OCI-LY7 (cell line): Measurements from ENCODE around the gene TAPBP. TPM values are rescaled to one million over a fixed set of nuclear protein-coding genes. Genes with fewer than 3 reads are reported as not detected.

ENCODE experiments used
- BruUV-seq: library from RNA; stranded (reverse); fragments of 400-500 nt; replicated peaks from 2 replicates; lab custom pipeline; 2021; lab: Mats Ljungman, UMichigan
- CTCF ChIA-PET: fragments of 300-600 bp; sonication (Branson Sonifier 250); formaldehyde crosslinking; loops from one replicate; lab custom pipeline; 2022; ENCODE audit warnings: antibody characterized with exemption; ENCODE audit not compliant: unreplicated experiment; lab: Charles Lee
- POLR2A ChIA-PET: fragments of 300-600 bp; sonication (Branson Sonifier 250); formaldehyde crosslinking; loops from one replicate; lab custom pipeline; 2022; ENCODE audit warnings: antibody characterized with exemption; lab: Charles Lee
- DNase-seq: peaks from one replicate; pipeline ENCODE4 v3.0.0-alpha.2; 2015; ENCODE audit warnings: low spot score
- H2AFZ ChIP-seq: fragments of 200-600 bp; sonication (generic), shearing (Covaris generic); 2 replicates; pipeline ENCODE4 v1.6.1; 2014; ENCODE audit warnings: mild to moderate bottlenecking, antibody characterized with exemption, low read length, moderate library complexity
- H3K27ac ChIP-seq: fragments of 200-600 bp; sonication (generic); 2 replicates; pipeline ENCODE4 v1.5.1; 2014; ENCODE audit warnings: mixed run types, low read depth, mild to moderate bottlenecking, moderate library complexity, low read length, inconsistent platforms; ENCODE audit not compliant: poor library complexity, severe bottlenecking
- H3K36me3 ChIP-seq: fragments of 200-600 bp; sonication (generic); 2 replicates; pipeline ENCODE4 v1.6.1; 2014; ENCODE audit warnings: mild to moderate bottlenecking, antibody characterized with exemption, low read length, moderate library complexity, mixed read lengths; ENCODE audit not compliant: insufficient read depth
- H3K4me1 ChIP-seq: fragments of 200-600 bp; sonication (generic); 2 replicates; pipeline ENCODE4 v1.5.1; 2014; ENCODE audit warnings: mild to moderate bottlenecking, low read length; ENCODE audit not compliant: insufficient read depth, poor library complexity, severe bottlenecking
- H3K4me2 ChIP-seq: fragments of 200-600 bp; sonication (generic); 2 replicates; pipeline ENCODE4 v1.6.1; 2014; ENCODE audit warnings: mild to moderate bottlenecking, low read length
- H3K4me3 ChIP-seq: fragments of 200-600 bp; sonication (generic); 2 replicates; pipeline ENCODE4 v1.5.1; 2014; ENCODE audit warnings: mild to moderate bottlenecking, low read depth, low read length; ENCODE audit not compliant: poor library complexity, severe bottlenecking
- H3K79me2 ChIP-seq: fragments of 200-600 bp; sonication (generic); 2 replicates; pipeline ENCODE4 v1.6.1; 2016; ENCODE audit warnings: low read depth, mild to moderate bottlenecking, low read length, moderate library complexity, mixed read lengths; ENCODE audit not compliant: insufficient read depth
- H3K9me2 ChIP-seq: fragments of 200-600 bp; sonication (generic); 2 replicates; pipeline ENCODE4 v1.6.1; 2016; ENCODE audit warnings: mild to moderate bottlenecking, low read length, mixed read lengths; ENCODE audit not compliant: insufficient read depth
- H3K9me3 ChIP-seq: fragments of 200-600 bp; sonication (generic); 2 replicates; pipeline ENCODE4 v1.6.1; 2014; ENCODE audit warnings: mild to moderate bottlenecking, mixed run types, low read length, mixed read lengths
- H4K20me1 ChIP-seq: fragments of 200-600 bp; sonication (generic); 2 replicates; pipeline ENCODE4 v1.6.1; 2014; ENCODE audit warnings: mild to moderate bottlenecking, antibody characterized with exemption, low read length, moderate library complexity, mixed read lengths; ENCODE audit not compliant: insufficient read depth
- EZH2phosphoT487 ChIP-seq: fragments of 200-600 bp; sonication (generic); IDR thresholded peaks from 2 replicates; pipeline ENCODE4 v1.6.1; 2018; ENCODE audit warnings: low read depth, borderline replicate concordance, mild to moderate bottlenecking, mixed run types, antibody characterized with exemption, low read length, moderate library complexity, mixed read lengths
- intact Hi-C: fragments of 100-400 bp; cut with micrococcal nuclease; formaldehyde crosslinking; loops from one replicate; pipeline ENCODE4 v1.10.0; 2022; ENCODE audit not compliant: unreplicated experiment
- microRNA-seq: library from miRNA; unstranded; fragments of <30 nt; microRNA quantifications from one replicate; pipeline ENCODE4 v1.2.0, GENCODE V29; 2022; ENCODE audit warnings: borderline replicate concordance
- total RNA-seq, 2 experiments: library from RNA; depleted of rRNA in 1 of 2; stranded (reverse); fragments of >200 nt in 1 of 2; shearing (Covaris generic) in 1 of 2; gene quantifications; 2 replicates each; pipeline ENCODE4 v1.2.3, GENCODE V29; 2014 to 2022
- TF ChIP-seq, protein P1 (sequence below): fragments of 200-600 bp; sonication (generic); conservative IDR thresholded peaks from 2 replicates; pipeline ENCODE4 v1.5.1; 2014; ENCODE audit warnings: mild to moderate bottlenecking, antibody characterized with exemption, low read length, moderate library complexity, mixed read lengths

The TAPBP gene
- total RNA-seq, 2 experiments from 2014 or later: 106 to 148 TPM

DNA sequence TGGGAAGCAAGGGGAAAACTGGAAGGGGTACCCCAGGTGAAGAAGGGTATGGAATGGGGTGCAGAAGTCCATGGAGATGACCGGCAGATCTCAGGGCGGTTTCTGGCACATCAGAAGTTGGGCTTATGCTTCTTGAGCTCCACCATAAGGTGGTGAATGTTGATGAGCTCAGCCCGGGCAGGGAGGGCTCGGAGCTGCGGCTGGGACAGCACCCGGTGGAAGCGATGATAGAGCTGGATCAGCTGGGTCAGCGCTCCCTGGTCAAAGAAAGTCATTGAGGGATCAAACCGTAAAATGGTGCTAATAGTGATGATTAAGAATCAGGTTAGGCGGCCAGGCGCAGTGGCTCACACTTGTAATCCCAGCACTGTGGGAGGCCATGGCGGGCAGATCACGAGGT, 63.1 kb downstream of the TAPBP start:
- POLR2A ChIA-PET: interaction anchor here (0.6 to 3.8 kb wide), 3 partner anchors 21 to 180 kb away, joined by 3 to 19 read pairs (median 3); partner anchors contain the start of genes RPS18 and VPS52
- H3K27ac ChIP-seq: no peak overlapping the region
- no peaks in the 10 kb centered on the region for H3K9me2 ChIP-seq
- CTCF ChIA-PET: no interaction called here
- H3K36me3 ChIP-seq: peaks cover 24% of the 10 kb centered on the region
- H3K4me3 ChIP-seq: no peak overlapping the region
- TF ChIP-seq, protein P1, sequence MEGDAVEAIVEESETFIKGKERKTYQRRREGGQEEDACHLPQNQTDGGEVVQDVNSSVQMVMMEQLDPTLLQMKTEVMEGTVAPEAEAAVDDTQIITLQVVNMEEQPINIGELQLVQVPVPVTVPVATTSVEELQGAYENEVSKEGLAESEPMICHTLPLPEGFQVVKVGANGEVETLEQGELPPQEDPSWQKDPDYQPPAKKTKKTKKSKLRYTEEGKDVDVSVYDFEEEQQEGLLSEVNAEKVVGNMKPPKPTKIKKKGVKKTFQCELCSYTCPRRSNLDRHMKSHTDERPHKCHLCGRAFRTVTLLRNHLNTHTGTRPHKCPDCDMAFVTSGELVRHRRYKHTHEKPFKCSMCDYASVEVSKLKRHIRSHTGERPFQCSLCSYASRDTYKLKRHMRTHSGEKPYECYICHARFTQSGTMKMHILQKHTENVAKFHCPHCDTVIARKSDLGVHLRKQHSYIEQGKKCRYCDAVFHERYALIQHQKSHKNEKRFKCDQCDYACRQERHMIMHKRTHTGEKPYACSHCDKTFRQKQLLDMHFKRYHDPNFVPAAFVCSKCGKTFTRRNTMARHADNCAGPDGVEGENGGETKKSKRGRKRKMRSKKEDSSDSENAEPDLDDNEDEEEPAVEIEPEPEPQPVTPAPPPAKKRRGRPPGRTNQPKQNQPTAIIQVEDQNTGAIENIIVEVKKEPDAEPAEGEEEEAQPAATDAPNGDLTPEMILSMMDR: no peak
- TF ChIP-seq EZH2phosphoT487: no peak
- no peak overlapping the region for H2AFZ ChIP-seq
- intact Hi-C loops: no loop called here
- H3K4me1 ChIP-seq: peaks cover 23% of the 10 kb centered on the region
- no peaks in the 10 kb centered on the region for H3K79me2 ChIP-seq
- no peaks in the 10 kb centered on the region for H3K9me3 ChIP-seq
- DNase-seq: no peak
- no TSS peak for BruUV-seq
- H4K20me1 ChIP-seq: no peaks in the 10 kb centered on the region
- H3K4me2 ChIP-seq: peak overlapping the region; percentile 99

DNA sequence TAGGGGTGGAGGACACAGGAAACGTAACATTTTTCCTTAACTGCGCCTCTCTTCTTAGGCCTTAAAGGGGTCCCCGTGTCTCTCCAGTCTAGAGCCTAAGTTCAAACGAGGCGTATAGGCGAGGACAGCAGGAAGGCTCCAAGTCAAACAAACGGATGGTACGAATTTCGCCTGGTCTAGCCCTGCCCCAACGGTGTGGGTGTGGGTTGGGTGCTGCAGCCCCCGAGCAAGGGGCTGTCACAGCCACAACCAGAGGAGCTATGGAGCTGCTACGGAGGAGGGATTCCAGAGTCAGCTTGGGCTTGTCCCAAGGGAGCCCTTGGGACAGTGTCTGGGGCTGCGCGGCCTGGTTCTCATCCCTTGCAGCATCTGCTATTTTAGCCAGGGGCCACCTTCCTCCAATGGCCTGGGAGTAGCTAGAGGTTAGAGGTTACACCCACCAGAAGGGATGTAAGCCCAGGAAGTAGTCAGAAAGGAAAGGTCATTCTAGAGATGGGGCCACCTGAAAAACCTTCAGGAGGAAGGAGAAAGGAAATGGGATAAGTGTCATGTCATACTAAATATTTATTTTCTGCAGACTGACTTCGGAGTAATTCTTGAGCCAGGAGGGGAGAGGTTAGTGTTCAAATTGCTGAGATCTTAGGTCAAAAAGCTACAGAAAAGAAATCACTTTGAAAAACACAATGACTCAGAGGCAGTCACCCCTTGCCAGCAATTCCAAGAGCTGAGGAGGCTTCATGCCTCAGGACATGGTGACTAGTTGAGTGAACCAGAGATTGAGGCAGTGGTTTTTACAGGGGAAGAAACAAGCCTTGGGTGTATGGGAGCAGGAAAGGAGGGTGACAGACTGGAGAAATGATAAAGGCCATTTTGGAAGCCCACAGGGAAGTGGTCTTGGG, 63.9 kb downstream of the TAPBP start:
- peak overlapping the region; percentile 99 for H3K4me2 ChIP-seq
- no peak for DNase-seq
- H4K20me1 ChIP-seq: no peaks in the 10 kb centered on the region
- ChIA-PET POLR2A (interaction anchor here (0.7 to 3.8 kb wide), 6 partner anchors 10 to 180 kb away, joined by 3 to 19 read pairs (median 4); partner anchors contain the start of genes RPS18 and VPS52), CTCF (interaction anchor here (1.2 kb wide), 1 partner anchor 45 kb away, joined by 3 read pairs; the partner anchor contains the start of gene HSD17B8)
- H3K9me3 ChIP-seq: no peaks in the 10 kb centered on the region
- BruUV-seq: TSS peak; percentile 66
- H3K36me3 ChIP-seq: peaks cover 22% of the 10 kb centered on the region
- no peaks in the 10 kb centered on the region for H3K9me2 ChIP-seq
- peaks cover 23% of the 10 kb centered on the region for H3K4me1 ChIP-seq
- no peak for TF ChIP-seq EZH2phosphoT487
- TF ChIP-seq, protein P1: no peak
- peak overlapping the region; percentile 73 for H3K4me3 ChIP-seq
- H3K79me2 ChIP-seq: no peaks in the 10 kb centered on the region
- peak overlapping the region; percentile 59 for H2AFZ ChIP-seq
- H3K27ac ChIP-seq: peak overlapping the region; percentile 74
- intact Hi-C loops: loop anchor here (1.0 to 5.0 kb wide), 2 partner anchors 21 to 238 kb away; partner anchors contain the start of gene VPS52

Small RNAs within 50 kb of the gene (microRNA-seq; reads per million reads assigned to microRNA genes)
- gene MIR6834 (not detected), gene MIR6873 (not detected)

Other genes starting within 250 kb of the TAPBP start
- gene HLA-DPA1, start 240.4 kb downstream of the TAPBP start, total RNA-seq (2014; rRNA removed; shearing (Covaris generic)): 306 and 388 TPM in 2 replicates
- gene HLA-DPA1, start 240.4 kb downstream of the TAPBP start, total RNA-seq (2022): 253 and 256 TPM in 2 replicates
- 117 and 139 TPM in 2 replicates for gene HLA-DPB1, start 238.1 kb downstream of the TAPBP start, total RNA-seq (2014; rRNA removed; shearing (Covaris generic))
- gene HLA-DPB1, start 238.1 kb downstream of the TAPBP start, total RNA-seq (2022): 74.5 and 78.5 TPM in 2 replicates
- gene COL11A2, start 121.6 kb downstream of the TAPBP start, total RNA-seq (2014; rRNA removed; shearing (Covaris generic)): 3.5 and 5.2 TPM in 2 replicates
- 4.5 and 4.6 TPM in 2 replicates for gene COL11A2, start 121.6 kb downstream of the TAPBP start, total RNA-seq (2022)
- gene RXRB, start 113.4 kb downstream of the TAPBP start, total RNA-seq (2014; rRNA removed; shearing (Covaris generic)): 30.6 and 32.5 TPM in 2 replicates
- gene RXRB, start 113.4 kb downstream of the TAPBP start, total RNA-seq (2022): 47.3 and 48.5 TPM in 2 replicates
- 22.9 and 29.2 TPM in 2 replicates for gene SLC39A7, start 113.2 kb downstream of the TAPBP start, total RNA-seq (2014; rRNA removed; shearing (Covaris generic))
- 48.3 and 53.2 TPM in 2 replicates for gene SLC39A7, start 113.2 kb downstream of the TAPBP start, total RNA-seq (2022)
- 11.6 and 21.4 TPM in 2 replicates for gene HSD17B8, start 109.4 kb downstream of the TAPBP start, total RNA-seq (2014; rRNA removed; shearing (Covaris generic))
- gene HSD17B8, start 109.4 kb downstream of the TAPBP start, total RNA-seq (2022): 18.8 and 23.5 TPM in 2 replicates
- gene RING1, start 105.6 kb downstream of the TAPBP start, total RNA-seq (2014; rRNA removed; shearing (Covaris generic)): 25.0 and 31.8 TPM in 2 replicates
- 40.0 and 42.7 TPM in 2 replicates for gene RING1, start 105.6 kb downstream of the TAPBP start, total RNA-seq (2022)
- gene VPS52, start 42.2 kb downstream of the TAPBP start, total RNA-seq (2014; rRNA removed; shearing (Covaris generic)): 50.4 and 53.5 TPM in 2 replicates
- gene VPS52, start 42.2 kb downstream of the TAPBP start, total RNA-seq (2022): 73.5 and 80.3 TPM in 2 replicates
- gene RPS18, start 42.0 kb downstream of the TAPBP start, total RNA-seq (2014; rRNA removed; shearing (Covaris generic)): 7,191 and 8,620 TPM in 2 replicates
- 4,034 and 4,317 TPM in 2 replicates for gene RPS18, start 42.0 kb downstream of the TAPBP start, total RNA-seq (2022)
- 13.1 and 14.2 TPM in 2 replicates for gene B3GALT4, start 37.0 kb downstream of the TAPBP start, total RNA-seq (2014; rRNA removed; shearing (Covaris generic))
- gene B3GALT4, start 37.0 kb downstream of the TAPBP start, total RNA-seq (2022): 14.1 and 17.3 TPM in 2 replicates
- gene WDR46, start 24.8 kb downstream of the TAPBP start, total RNA-seq (2014; rRNA removed; shearing (Covaris generic)): 127 and 129 TPM in 2 replicates
- gene WDR46, start 24.8 kb downstream of the TAPBP start, total RNA-seq (2022): 71.4 and 83.3 TPM in 2 replicates
- gene PFDN6, start 24.5 kb downstream of the TAPBP start, total RNA-seq (2014; rRNA removed; shearing (Covaris generic)): 72.5 and 112 TPM in 2 replicates
- 65.4 and 90.6 TPM in 2 replicates for gene PFDN6, start 24.5 kb downstream of the TAPBP start, total RNA-seq (2022)
- 27.2 and 27.3 TPM in 2 replicates for gene RGL2, start 15.1 kb downstream of the TAPBP start, total RNA-seq (2014; rRNA removed; shearing (Covaris generic))
- 67.1 and 67.6 TPM in 2 replicates for gene RGL2, start 15.1 kb downstream of the TAPBP start, total RNA-seq (2022)
- 17.4 and 21.6 TPM in 2 replicates for gene ZBTB22, start 3.7 kb upstream of the TAPBP start, total RNA-seq (2014; rRNA removed; shearing (Covaris generic))
- 14.1 and 18.5 TPM in 2 replicates for gene ZBTB22, start 3.7 kb upstream of the TAPBP start, total RNA-seq (2022)
- 77.5 and 79.2 TPM in 2 replicates for gene DAXX, start 8.9 kb upstream of the TAPBP start, total RNA-seq (2014; rRNA removed; shearing (Covaris generic))
- 93.3 and 97.8 TPM in 2 replicates for gene DAXX, start 8.9 kb upstream of the TAPBP start, total RNA-seq (2022)
- gene KIFC1, start 77.7 kb upstream of the TAPBP start, total RNA-seq (2014; rRNA removed; shearing (Covaris generic)): 133 and 138 TPM in 2 replicates
- 167 and 176 TPM in 2 replicates for gene KIFC1, start 77.7 kb upstream of the TAPBP start, total RNA-seq (2022)
- gene PHF1, start 96.9 kb upstream of the TAPBP start, total RNA-seq (2014; rRNA removed; shearing (Covaris generic)): 19.9 and 21.4 TPM in 2 replicates
- 30.2 and 35.0 TPM in 2 replicates for gene PHF1, start 96.9 kb upstream of the TAPBP start, total RNA-seq (2022)
- gene CUTA, start 104.0 kb upstream of the TAPBP start, total RNA-seq (2014; rRNA removed; shearing (Covaris generic)): 147 and 164 TPM in 2 replicates
- gene CUTA, start 104.0 kb upstream of the TAPBP start, total RNA-seq (2022): 165 and 175 TPM in 2 replicates
- gene SYNGAP1, start 106.0 kb upstream of the TAPBP start, total RNA-seq (2014; rRNA removed; shearing (Covaris generic)): 5.4 and 5.6 TPM in 2 replicates
- 30.7 and 32.3 TPM in 2 replicates for gene SYNGAP1, start 106.0 kb upstream of the TAPBP start, total RNA-seq (2022)
- 7.7 and 11.2 TPM in 2 replicates for gene ZBTB9, start 140.5 kb upstream of the TAPBP start, total RNA-seq (2014; rRNA removed; shearing (Covaris generic))
- 6.8 and 7.3 TPM in 2 replicates for gene ZBTB9, start 140.5 kb upstream of the TAPBP start, total RNA-seq (2022)